SU-DHL-6 (cell line): ENCODE data around the gene FAM170B.

Source experiments
- H2AFZ ChIP-seq: fragments of 200-600 bp; sonication (generic); 2 replicates; pipeline ENCODE4 v1.6.1; 2014; ENCODE audit warnings: low read depth, mild to moderate bottlenecking, moderate library complexity, mixed read lengths, antibody characterized with exemption, low read length; ENCODE audit not compliant: severe bottlenecking
- H3F3A ChIP-seq: fragments of 200-600 bp; shearing (Covaris generic); 2 replicates; pipeline ENCODE4 v1.6.0; 2016; ENCODE audit warnings: antibody characterized with exemption, mild to moderate bottlenecking; ENCODE audit not compliant: insufficient read depth
- H3K27ac ChIP-seq: fragments of 200-600 bp; sonication (generic); 2 replicates; pipeline ENCODE4 v1.5.1; 2016; ENCODE audit warnings: low read depth, mild to moderate bottlenecking, low read length, moderate library complexity, mixed read lengths
- H3K27me3 ChIP-seq: fragments of 200-600 bp; sonication (generic), shearing (Covaris generic); 2 replicates; pipeline ENCODE4 v1.6.0; 2014; ENCODE audit warnings: mild to moderate bottlenecking, low read length
- H3K36me3 ChIP-seq: fragments of 200-600 bp; sonication (generic); 2 replicates; pipeline ENCODE4 v1.6.1; 2014; ENCODE audit warnings: mild to moderate bottlenecking, low read length, mixed read lengths
- H3K4me2 ChIP-seq: fragments of 300-600, 200-600 bp; shearing (Covaris generic), sonication (generic); 2 replicates; pipeline ENCODE4 v1.6.0; 2014; ENCODE audit warnings: low read length, low read depth, mild to moderate bottlenecking; ENCODE audit not compliant: poor library complexity, severe bottlenecking
- H3K4me3 ChIP-seq: fragments of 200-600 bp; sonication (generic); 2 replicates; pipeline ENCODE4 v1.5.1; 2014; ENCODE audit warnings: antibody characterized with exemption, low read length, mild to moderate bottlenecking, mixed read lengths; ENCODE audit not compliant: insufficient read depth, poor library complexity, severe bottlenecking
- H3K79me2 ChIP-seq: fragments of 200-600 bp; sonication (generic); 2 replicates; pipeline ENCODE4 v1.6.1; 2014; ENCODE audit warnings: mild to moderate bottlenecking, low read length, moderate library complexity; ENCODE audit not compliant: insufficient read depth
- H3K9ac ChIP-seq: fragments of 200-600 bp; sonication (generic); 2 replicates; pipeline ENCODE4 v1.7.0; 2014; ENCODE audit warnings: mild to moderate bottlenecking, low read length
- H3K9me2 ChIP-seq: fragments of 200-600 bp; sonication (generic); replicated peaks from 2 replicates; pipeline ENCODE4 v1.6.1; 2014; ENCODE audit warnings: low read length; ENCODE audit not compliant: insufficient read depth
- H3K9me3 ChIP-seq: fragments of 200-600 bp; sonication (generic); 2 replicates; pipeline ENCODE4 v1.6.1; 2014; ENCODE audit warnings: low read length, mixed read lengths; ENCODE audit not compliant: insufficient read depth
- H4K20me1 ChIP-seq: fragments of 200-600 bp; sonication (generic); 2 replicates; pipeline ENCODE4 v1.6.1; 2014; ENCODE audit warnings: low read depth, mild to moderate bottlenecking, antibody characterized with exemption, low read length, moderate library complexity, mixed read lengths
- CTCF ChIP-seq: fragments of 200-600 bp; sonication (generic); IDR thresholded peaks from one replicate; pipeline ENCODE4 v1.5.1; 2017; ENCODE audit warnings: antibody characterized with exemption, mild to moderate bottlenecking, low read length, moderate library complexity; ENCODE audit not compliant: insufficient read depth, poor library complexity, severe bottlenecking
- EZH2phosphoT487 ChIP-seq: fragments of 200-600 bp; sonication (generic), shearing (Covaris generic); conservative IDR thresholded peaks from 2 replicates; pipeline ENCODE4 v1.6.1; 2018; ENCODE audit warnings: mild to moderate bottlenecking, antibody characterized with exemption, low read length, moderate library complexity, mixed read lengths

Gene FAM170B

GRCh38 chr10:49096890-49097445, 36.9 kb downstream of the FAM170B start:
- H3K9me3 ChIP-seq: no peaks in the 10 kb centered on the region
- no peaks in the 10 kb centered on the region for H3K36me3 ChIP-seq
- H3K9me2 ChIP-seq: no peaks in the 10 kb centered on the region
- TF ChIP-seq EZH2phosphoT487: no peak
- TF ChIP-seq CTCF: no peak
- H3K27ac ChIP-seq: no peak overlapping the region
- H3K79me2 ChIP-seq: no peaks in the 10 kb centered on the region
- H3K4me3 ChIP-seq: no peak overlapping the region
- H2AFZ ChIP-seq: no peak overlapping the region
- no peaks in the 10 kb centered on the region for H3F3A ChIP-seq
- H3K9ac ChIP-seq: no peak overlapping the region
- H4K20me1 ChIP-seq: no peaks in the 10 kb centered on the region
- H3K27me3 ChIP-seq: no peaks in the 10 kb centered on the region
- no peak overlapping the region for H3K4me2 ChIP-seq

- Histone ChIP-seq H3K27ac (no peak overlapping the region), H3K9me2 (no peaks in the 10 kb centered on the region), H3K27me3 (no peaks in the 10 kb centered on the region), H3F3A (no peaks in the 10 kb centered on the region), H3K79me2 (no peaks in the 10 kb centered on the region), H4K20me1 (no peaks in the 10 kb centered on the region), H3K4me3 (no peak overlapping the region), H3K36me3 (no peaks in the 10 kb centered on the region), H3K9ac (no peak overlapping the region), H2AFZ (no peak overlapping the region), H3K9me3 (no peaks in the 10 kb centered on the region), H3K4me2 (no peak overlapping the region)
- TF ChIP-seq EZH2phosphoT487: no peak
- TF ChIP-seq CTCF: no peak
Measured at GRCh38 chr10:49094646-49095045, 39.2 kb downstream of the FAM170B start.

GRCh38 chr10:49093922-49094321, 39.9 kb downstream of the FAM170B start:
- Histone ChIP-seq H3K9me3 (no peaks in the 10 kb centered on the region), H3K27ac (no peak overlapping the region), H3K9me2 (no peaks in the 10 kb centered on the region), H3K4me3 (no peak overlapping the region), H4K20me1 (no peaks in the 10 kb centered on the region), H3K27me3 (no peaks in the 10 kb centered on the region), H3K9ac (no peak overlapping the region), H2AFZ (no peak overlapping the region), H3K36me3 (no peaks in the 10 kb centered on the region), H3K79me2 (no peaks in the 10 kb centered on the region), H3F3A (no peaks in the 10 kb centered on the region), H3K4me2 (no peak overlapping the region)
- TF ChIP-seq EZH2phosphoT487: no peak
- TF ChIP-seq CTCF: no peak
